T-helper 2 cell treated with Interferon-gamma antibody and Interleukin-4, amounts not matched to agents 100 ng/mL and 5 ng/mL, for 36 hours (primary cell): ENCODE measurements around the gene TMEM88. TPM values are rescaled to one million over a fixed set of nuclear protein-coding genes. Genes with fewer than 3 reads are reported as not detected.

Experiments used
- intact Hi-C: fragments of 100-400 bp; cut with micrococcal nuclease; formaldehyde crosslinking; loops from one replicate; pipeline ENCODE4 v1.15.1; 2023
- total RNA-seq: library from RNA; stranded (reverse); gene quantifications from 2 replicates; pipeline ENCODE4 v1.2.3, GENCODE V29; 2022

The TMEM88 gene
- total RNA-seq, 1 donor from 2014 or later, result 0.82 TPM

DNA sequence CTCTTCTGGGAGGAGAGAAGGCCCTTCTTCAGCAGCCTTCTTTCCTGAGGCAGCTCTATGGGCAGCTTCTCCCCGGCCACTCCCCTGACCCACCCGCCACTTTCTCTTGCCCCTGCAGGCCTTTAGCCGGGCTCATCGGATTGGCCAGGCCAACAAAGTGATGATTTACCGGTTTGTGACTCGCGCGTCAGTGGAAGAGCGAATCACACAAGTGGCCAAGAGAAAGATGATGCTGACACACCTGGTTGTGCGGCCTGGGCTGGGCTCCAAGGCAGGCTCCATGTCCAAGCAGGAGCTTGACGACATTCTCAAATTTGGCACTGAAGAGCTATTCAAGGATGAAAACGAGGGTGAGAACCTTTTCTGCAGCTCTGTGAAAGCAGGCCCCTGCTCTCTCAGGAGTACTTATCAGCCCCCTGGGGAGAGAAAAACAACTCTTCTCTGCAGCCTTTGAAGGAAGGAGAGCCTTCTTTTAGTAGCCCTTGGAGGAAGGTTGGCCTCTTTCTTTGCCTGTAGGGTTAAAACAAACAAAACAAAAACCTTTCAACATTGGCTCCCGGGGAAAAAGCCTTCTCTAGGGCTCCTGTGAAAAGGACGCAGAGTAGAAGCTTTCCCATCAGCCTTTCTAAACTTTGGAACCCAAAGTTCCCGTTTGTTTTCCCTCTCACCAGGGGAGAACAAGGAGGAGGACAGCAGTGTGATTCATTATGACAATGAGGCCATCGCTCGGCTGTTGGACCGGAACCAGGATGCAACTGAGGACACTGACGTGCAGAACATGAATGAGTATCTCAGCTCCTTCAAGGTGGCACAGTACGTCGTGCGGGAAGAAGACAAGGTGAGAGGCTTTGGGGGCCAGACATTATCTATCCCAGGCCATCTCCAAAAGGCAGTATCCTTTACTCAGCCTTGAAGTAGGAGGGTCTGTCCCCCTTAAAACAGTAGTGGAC, 48.6 kb downstream of the TMEM88 start:
- intact Hi-C loops, result no loop called here

Other genes with a start within 250 kb of the TMEM88 start
- 30.3 and 31.7 TPM in 2 replicates for gene FXR2, start 240.2 kb upstream of the TMEM88 start, total RNA-seq
- 17.8 and 18.2 TPM in 2 replicates for gene SAT2, start 227.2 kb upstream of the TMEM88 start, total RNA-seq
- not detected in 2 replicates for gene SHBG, start 224.9 kb upstream of the TMEM88 start, total RNA-seq
- 0.16 and 0.25 TPM in 2 replicates for gene ATP1B2, start 204.1 kb upstream of the TMEM88 start, total RNA-seq
- 195 and 207 TPM in 2 replicates for gene TP53, start 167.6 kb upstream of the TMEM88 start, total RNA-seq
- 25.9 and 28.9 TPM in 2 replicates for gene WRAP53, start 166.6 kb upstream of the TMEM88 start, total RNA-seq
- 0.09 TPM in 1 of 2 replicates, not detected in the other for gene EFNB3, start 149.9 kb upstream of the TMEM88 start, total RNA-seq
- not detected in 2 replicates for gene DNAH2, start 137.3 kb upstream of the TMEM88 start, total RNA-seq
- 13.8 and 13.9 TPM in 2 replicates for gene KDM6B, start 20.8 kb upstream of the TMEM88 start, total RNA-seq
- gene NAA38, start 2.5 kb downstream of the TMEM88 start, total RNA-seq, result 74.9 TPM in 2 replicates
- gene CYB5D1, start 2.9 kb downstream of the TMEM88 start, total RNA-seq, result 7.3 TPM in 2 replicates
- 212 and 213 TPM in 2 replicates for gene CHD3, start 33.7 kb downstream of the TMEM88 start, total RNA-seq
- 3.6 TPM in 2 replicates for gene RNF227, start 61.2 kb downstream of the TMEM88 start, total RNA-seq
- gene KCNAB3, start 74.8 kb downstream of the TMEM88 start, total RNA-seq, result 9.2 and 10.7 TPM in 2 replicates
- gene TRAPPC1, start 76.9 kb downstream of the TMEM88 start, total RNA-seq, result 216 and 217 TPM in 2 replicates
- gene CNTROB, start 77.1 kb downstream of the TMEM88 start, total RNA-seq, result 54.4 and 58.1 TPM in 2 replicates
- 0.05 TPM in 1 of 2 replicates, not detected in the other for gene GUCY2D, start 147.5 kb downstream of the TMEM88 start, total RNA-seq
- gene ALOX15B, start 184.0 kb downstream of the TMEM88 start, total RNA-seq, result not detected in 2 replicates
- gene ALOX12B, start 232.7 kb downstream of the TMEM88 start, total RNA-seq, result not detected in 2 replicates